Measurements from ENCODE around the gene SLCO1B3.

DNA sequence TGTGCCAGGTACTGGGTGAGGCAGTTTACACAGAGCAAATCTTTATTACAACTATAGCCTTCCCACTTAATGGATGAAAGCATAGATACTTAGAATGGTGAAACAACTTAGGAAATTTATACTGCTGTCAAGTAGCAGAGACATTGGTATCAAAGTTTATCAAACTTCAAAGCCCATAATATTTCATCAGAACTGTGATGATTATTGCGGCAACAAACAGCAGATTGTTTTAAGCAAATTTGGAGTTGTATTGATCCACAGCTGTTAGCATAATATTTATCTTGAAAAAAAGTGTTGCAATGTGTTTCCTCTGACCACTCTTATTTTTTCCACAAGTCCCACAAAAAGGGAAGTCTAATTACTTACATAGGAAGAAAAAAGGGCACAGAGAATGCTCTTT lies 2.0 kb upstream of the SLCO1B3 start:
- TF ChIP-seq, protein P1, sequence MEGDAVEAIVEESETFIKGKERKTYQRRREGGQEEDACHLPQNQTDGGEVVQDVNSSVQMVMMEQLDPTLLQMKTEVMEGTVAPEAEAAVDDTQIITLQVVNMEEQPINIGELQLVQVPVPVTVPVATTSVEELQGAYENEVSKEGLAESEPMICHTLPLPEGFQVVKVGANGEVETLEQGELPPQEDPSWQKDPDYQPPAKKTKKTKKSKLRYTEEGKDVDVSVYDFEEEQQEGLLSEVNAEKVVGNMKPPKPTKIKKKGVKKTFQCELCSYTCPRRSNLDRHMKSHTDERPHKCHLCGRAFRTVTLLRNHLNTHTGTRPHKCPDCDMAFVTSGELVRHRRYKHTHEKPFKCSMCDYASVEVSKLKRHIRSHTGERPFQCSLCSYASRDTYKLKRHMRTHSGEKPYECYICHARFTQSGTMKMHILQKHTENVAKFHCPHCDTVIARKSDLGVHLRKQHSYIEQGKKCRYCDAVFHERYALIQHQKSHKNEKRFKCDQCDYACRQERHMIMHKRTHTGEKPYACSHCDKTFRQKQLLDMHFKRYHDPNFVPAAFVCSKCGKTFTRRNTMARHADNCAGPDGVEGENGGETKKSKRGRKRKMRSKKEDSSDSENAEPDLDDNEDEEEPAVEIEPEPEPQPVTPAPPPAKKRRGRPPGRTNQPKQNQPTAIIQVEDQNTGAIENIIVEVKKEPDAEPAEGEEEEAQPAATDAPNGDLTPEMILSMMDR (IDR thresholded peaks at IDR 0.05; ENCODE audit: low read length) = no peak
- TF ChIP-seq EZH2 (IDR thresholded peaks at IDR 0.05; ENCODE audit: borderline replicate concordance, low read length) = no peak

All from OCI-LY1 (cell line).